Large intestine (tissue), 3 donors: Measurements from ENCODE around the gene IQUB. TPM values are rescaled to one million over a fixed set of nuclear protein-coding genes. Genes with fewer than 3 reads are reported as not detected.
"Not testable (repeated sequence)": the region's sequence is repeated elsewhere in the genome, so short reads cannot be mapped to it uniquely, and the experiment has no call there.

ENCODE experiments used
- DNase-seq, 2 donors: peaks; one replicate each; pipeline versions ENCODE4 v3.0.0 to v3.0.0-alpha.2; 2013
- H3K27ac ChIP-seq: one replicate; pipeline ENCODE4 v1.5.1; 2013; ENCODE audit warnings: low read length
- H3K27me3 ChIP-seq: 2 replicates; pipeline ENCODE4 v1.6.1; 2013; ENCODE audit warnings: low read length; ENCODE audit not compliant: control insufficient read depth, insufficient read depth
- H3K36me3 ChIP-seq: 2 replicates; pipeline ENCODE4 v1.6.1; 2013; ENCODE audit warnings: low read length; ENCODE audit not compliant: control insufficient read depth, insufficient read depth
- H3K4me1 ChIP-seq: one replicate; pipeline ENCODE4 v1.6.1; 2013; ENCODE audit warnings: low read length; ENCODE audit not compliant: control insufficient read depth, insufficient read depth
- H3K4me3 ChIP-seq: one replicate; pipeline ENCODE4 v1.5.1; 2013; ENCODE audit warnings: low read length
- H3K9me3 ChIP-seq: one replicate; pipeline ENCODE4 v1.6.1; 2013; ENCODE audit warnings: mild to moderate bottlenecking, low read depth, low read length, moderate library complexity; ENCODE audit not compliant: control insufficient read depth
- WGBS: methylation state at CpG from one replicate; pipeline ENCODE4 v1.1.5; 2013; ENCODE audit warnings: low lambda C conversion rate; ENCODE audit not compliant: insufficient coverage; 5-methylcytosine and 5-hydroxymethylcytosine counted together
- polyA plus RNA-seq: library from polyadenylated mRNA; unstranded; fragments of 120-200 nt; gene quantifications from one replicate; pipeline ENCODE4 v1.2.1, GENCODE V29; 2013

The IQUB gene
- polyA plus RNA-seq, 1 donor: 0.58 TPM

DNA sequence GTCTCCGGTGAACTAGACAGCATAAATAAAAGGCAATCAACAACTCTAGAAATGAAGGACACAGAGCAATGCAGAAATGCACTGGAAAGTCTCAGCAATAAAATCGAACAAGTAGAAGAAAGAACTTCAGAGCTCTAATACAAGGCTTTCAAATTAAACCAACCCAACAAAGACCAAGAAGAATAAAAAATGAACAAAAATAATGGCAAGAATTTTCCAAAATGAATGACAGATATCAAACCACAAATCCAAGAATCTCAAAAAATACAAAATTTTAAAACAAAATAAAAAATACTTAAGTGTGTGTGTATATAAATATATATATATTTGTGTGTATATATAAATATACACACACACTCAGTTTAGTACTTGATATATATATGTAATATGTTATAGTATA lies 110.8 kb downstream of the IQUB start:
- WGBS: 92% methylated on average over 1 of the region's 2 CpGs
- H3K9me3 ChIP-seq: peaks cover 7% of the 10 kb centered on the region
- no peaks in the 10 kb centered on the region for H3K4me1 ChIP-seq
- H3K4me3 ChIP-seq: no peak overlapping the region
- H3K27ac ChIP-seq: no peak overlapping the region
- no peaks in the 10 kb centered on the region for H3K36me3 ChIP-seq
- DNase-seq: no peak
- H3K27me3 ChIP-seq: no peaks in the 10 kb centered on the region

GRCh38 chr7:123417580-123417979 lies 116.8 kb downstream of the IQUB start:
- no CpG with 5 or more reads among the region's 2 CpGs for WGBS
- H3K9me3 ChIP-seq: peaks cover 12% of the 10 kb centered on the region
- no peak for DNase-seq
- no peaks in the 10 kb centered on the region for H3K36me3 ChIP-seq
- no peak overlapping the region for H3K4me3 ChIP-seq
- no peaks in the 10 kb centered on the region for H3K27me3 ChIP-seq
- H3K27ac ChIP-seq: no peak overlapping the region
- H3K4me1 ChIP-seq: no peaks in the 10 kb centered on the region

DNA sequence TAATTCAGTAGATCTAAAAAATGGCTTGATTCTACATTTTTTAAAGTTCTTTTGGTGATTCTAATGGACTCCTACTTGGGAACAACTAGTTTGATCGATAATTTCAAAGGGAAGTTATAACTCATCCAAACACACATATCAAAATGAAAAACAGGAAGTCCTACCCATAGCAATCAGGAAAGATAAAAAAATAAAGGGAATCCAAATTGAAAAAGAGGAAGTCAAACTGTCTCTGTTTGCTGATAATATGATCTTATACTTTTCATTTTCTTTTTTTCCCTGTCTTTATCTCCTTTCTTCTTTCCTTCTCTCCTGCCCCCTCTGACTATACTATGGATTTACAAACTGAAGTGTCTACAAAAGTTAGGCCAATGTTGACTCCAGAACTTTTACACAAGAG lies 118.8 kb downstream of the IQUB start:
- H3K4me3 ChIP-seq: no peak overlapping the region
- H3K27me3 ChIP-seq: no peaks in the 10 kb centered on the region
- peaks cover 9% of the 10 kb centered on the region for H3K9me3 ChIP-seq
- no peaks in the 10 kb centered on the region for H3K4me1 ChIP-seq
- no peak for DNase-seq
- no peak overlapping the region for H3K27ac ChIP-seq
- H3K36me3 ChIP-seq: no peaks in the 10 kb centered on the region
- no CpG with 5 or more reads among the region's 1 CpG for WGBS

- DNase-seq: peak; percentile 7 to 9
- WGBS: no CpG with 5 or more reads among the region's 1 CpG
- no peak overlapping the region for H3K27ac ChIP-seq
Measured at GRCh38 chr7:123410273-123410904, 124.0 kb downstream of the IQUB start.

DNA sequence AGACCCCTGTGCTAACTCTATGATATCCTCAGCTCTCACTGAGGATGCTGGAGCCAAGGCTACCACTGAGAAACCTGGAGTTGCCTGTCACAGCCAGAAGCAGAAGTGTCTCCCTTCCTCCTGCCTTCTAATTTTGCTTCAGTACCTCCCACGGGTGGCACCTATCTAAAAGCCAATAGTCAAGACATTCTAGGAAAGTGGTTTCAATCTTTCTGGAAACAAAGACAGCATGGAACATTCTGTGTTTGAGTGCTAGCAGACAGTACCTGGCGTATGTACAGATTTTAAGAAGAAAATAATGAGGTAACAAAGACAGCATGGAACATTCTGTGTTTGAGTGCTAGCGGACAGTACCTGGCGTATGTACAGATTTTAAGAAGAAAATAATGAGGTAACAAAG lies 126.4 kb downstream of the IQUB start:
- DNase-seq, H3K36me3 ChIP-seq, H3K4me1 ChIP-seq, H3K27me3 ChIP-seq, H3K27ac ChIP-seq, H3K4me3 ChIP-seq, H3K9me3 ChIP-seq: not testable (repeated sequence)
- 83% methylated on average over 2 of the region's 4 CpGs for WGBS

More at GRCh38 chr7:123410273-123410904, 124.0 kb downstream of the IQUB start:
- no peaks in the 10 kb centered on the region for H3K36me3 ChIP-seq
- no peak overlapping the region for H3K4me3 ChIP-seq
- H3K27me3 ChIP-seq: no peaks in the 10 kb centered on the region
- H3K4me1 ChIP-seq: no peaks in the 10 kb centered on the region
- H3K9me3 ChIP-seq: no peaks in the 10 kb centered on the region

Other genes with a start within 250 kb of the IQUB start
- gene NDUFA5, start 23.2 kb upstream of the IQUB start, polyA plus RNA-seq: 155 TPM
- gene ASB15, start 67.2 kb upstream of the IQUB start, polyA plus RNA-seq: 0.07 TPM
- 0.24 TPM for gene LMOD2, start 121.3 kb upstream of the IQUB start, polyA plus RNA-seq
- 60.7 TPM for gene WASL, start 214.4 kb upstream of the IQUB start, polyA plus RNA-seq